Esophagus muscularis mucosa (tissue), 4 donors: ENCODE data around the gene FRMD4A.

Source experiments
- CTCF ChIP-seq, 3 experiments: fragments of 200-600 bp in 2 of 3; fragments of 450-650 bp in 1 of 3; sonication (generic) in 2 of 3; IDR thresholded peaks; one replicate each; pipeline ENCODE4 v1.5.1; 2017 to 2019; ENCODE audit warnings: antibody characterized with exemption in 3 of 3, mild to moderate bottlenecking in 2 of 3, moderate library complexity in 1 of 3
- EP300 ChIP-seq: sonication (generic); formaldehyde crosslinking; IDR thresholded peaks from one replicate; pipeline ENCODE4 v1.6.1; 2017; ENCODE audit warnings: antibody characterized with exemption
- POLR2A ChIP-seq: fragments of 450-650 bp; IDR thresholded peaks from one replicate; pipeline ENCODE4 v1.6.1; 2017; ENCODE audit warnings: antibody characterized with exemption, moderate library complexity, mild to moderate bottlenecking, low read depth
- POLR2AphosphoS5 ChIP-seq, 2 donors: sonication (generic); formaldehyde crosslinking; IDR thresholded peaks; one replicate each; pipeline ENCODE4 v1.6.1; 2017; ENCODE audit warnings: antibody characterized with exemption in 2 of 2

GRCh38 chr10:13632440-13632839 lies 698.3 kb downstream of the FRMD4A start:
- TF ChIP-seq CTCF (IDR thresholded peaks at IDR 0.05) (no peak), POLR2AphosphoS5 (IDR thresholded peaks at IDR 0.05) (no peak), POLR2A (no peak), EP300 (no peak)
